Smooth muscle cell (in vitro differentiated cells): ENCODE data around the gene NBAS. TPM values are rescaled to one million over a fixed set of nuclear protein-coding genes. Genes with fewer than 3 reads are reported as not detected.

Source experiments
- DNase-seq: peaks from one replicate; lab custom pipeline; 2025; ENCODE audit not compliant: unreplicated experiment; lab: John Stamatoyannopoulos, UW
- H2AFZ ChIP-seq: fragments of 200-600 bp; sonication (generic); 2 replicates; pipeline ENCODE4 v1.6.0; 2016; ENCODE audit warnings: antibody characterized with exemption, low read depth, mild to moderate bottlenecking
- H3F3A ChIP-seq: fragments of 200-600 bp; sonication (generic); 2 replicates; pipeline ENCODE4 v1.6.0; 2017; ENCODE audit warnings: antibody characterized with exemption, low read depth
- H3K27ac ChIP-seq: fragments of 200-600 bp; sonication (generic); 2 replicates; pipeline ENCODE4 v1.5.1; 2016; ENCODE audit warnings: low read depth, mild to moderate bottlenecking
- H3K27me3 ChIP-seq: fragments of 200-600 bp; sonication (generic); 2 replicates; pipeline ENCODE4 v1.6.1; 2016; ENCODE audit warnings: low read depth, mild to moderate bottlenecking
- H3K36me3 ChIP-seq: fragments of 200-600 bp; sonication (generic); 2 replicates; pipeline ENCODE4 v1.5.1; 2016; ENCODE audit warnings: low read depth
- H3K4me1 ChIP-seq: fragments of 200-600 bp; sonication (generic); 2 replicates; pipeline ENCODE4 v1.5.1; 2016; ENCODE audit warnings: low read depth
- H3K4me2 ChIP-seq: fragments of 200-600 bp; sonication (generic); 2 replicates; pipeline ENCODE4 v1.6.0; 2016; ENCODE audit warnings: mild to moderate bottlenecking
- H3K4me3 ChIP-seq: fragments of 200-600 bp; sonication (generic); 2 replicates; pipeline ENCODE4 v1.5.1; 2016; ENCODE audit warnings: mild to moderate bottlenecking
- H3K79me2 ChIP-seq: fragments of 200-600 bp; sonication (generic); 2 replicates; pipeline ENCODE4 v1.6.0; 2016; ENCODE audit warnings: low read depth, mild to moderate bottlenecking
- H3K9ac ChIP-seq: fragments of 200-600 bp; sonication (generic); 2 replicates; pipeline ENCODE4 v1.6.0; 2016; ENCODE audit warnings: low read depth
- H3K9me3 ChIP-seq: fragments of 200-600 bp; sonication (generic); replicated peaks from 2 replicates; pipeline ENCODE4 v1.5.1; 2016; ENCODE audit warnings: low read depth
- H4K20me1 ChIP-seq: fragments of 200-600 bp; sonication (generic); 2 replicates; pipeline ENCODE4 v1.6.0; 2016; ENCODE audit warnings: low read depth
- whole genome bisulfite sequencing: methylation state at CpG from one replicate; pipeline ENCODE4 v1.1.7; 2016; ENCODE audit warnings: low lambda C conversion rate; 5-methylcytosine and 5-hydroxymethylcytosine counted together
- polyA plus RNA-seq: library from polyadenylated mRNA; unstranded; fragments of >200 nt; fragmentation: Nextera tagmentation; extraction: Ambion mirVana; gene quantifications from 2 replicates; pipeline ENCODE4 v1.2.1, GENCODE V29; 2016
- total RNA-seq: library from RNA; depleted of rRNA; stranded (reverse); fragments of >200 nt; gene quantifications from 2 replicates; pipeline ENCODE4 v1.2.3, GENCODE V29; 2014
- TF ChIP-seq, protein P1 (sequence below): fragments of 200-600 bp; sonication (generic); IDR thresholded peaks from 2 replicates; pipeline ENCODE4 v1.5.1; 2017; ENCODE audit warnings: borderline replicate concordance, mild to moderate bottlenecking, antibody characterized with exemption; ENCODE audit not compliant: insufficient read depth, poor library complexity, severe bottlenecking

Gene NBAS
- total and polyA plus RNA-seq, 2 experiments from 2014 or later = 31.2 to 51.1 TPM

DNA sequence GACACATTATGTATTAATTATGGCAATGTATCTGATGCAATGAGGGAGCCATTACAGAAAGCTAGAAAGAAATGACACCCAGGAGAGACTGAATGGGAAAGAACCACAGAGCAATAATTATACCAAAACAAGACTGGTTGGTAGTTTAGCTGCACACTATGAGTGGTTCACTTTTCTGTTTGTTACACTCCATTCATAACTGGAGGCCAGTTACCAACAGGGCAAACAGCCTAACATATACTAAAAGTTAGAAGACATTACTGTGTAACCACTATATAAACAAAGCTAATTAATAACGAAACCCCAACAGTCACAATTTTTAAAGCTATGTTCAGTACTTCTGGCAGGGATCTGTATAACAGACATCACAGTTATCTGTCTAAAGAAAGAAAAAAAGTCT lies 49.4 kb downstream of the NBAS start:
- no peaks in the 10 kb centered on the region for H3K79me2 ChIP-seq
- H4K20me1 ChIP-seq = peaks cover 30% of the 10 kb centered on the region
- H3K27ac ChIP-seq = no peak overlapping the region
- no peak overlapping the region for H3K4me2 ChIP-seq
- no peak for DNase-seq
- H3K36me3 ChIP-seq = peaks cover 8% of the 10 kb centered on the region
- no peaks in the 10 kb centered on the region for H3F3A ChIP-seq
- H2AFZ ChIP-seq = no peak overlapping the region
- no peak overlapping the region for H3K9ac ChIP-seq
- TF ChIP-seq, protein P1, sequence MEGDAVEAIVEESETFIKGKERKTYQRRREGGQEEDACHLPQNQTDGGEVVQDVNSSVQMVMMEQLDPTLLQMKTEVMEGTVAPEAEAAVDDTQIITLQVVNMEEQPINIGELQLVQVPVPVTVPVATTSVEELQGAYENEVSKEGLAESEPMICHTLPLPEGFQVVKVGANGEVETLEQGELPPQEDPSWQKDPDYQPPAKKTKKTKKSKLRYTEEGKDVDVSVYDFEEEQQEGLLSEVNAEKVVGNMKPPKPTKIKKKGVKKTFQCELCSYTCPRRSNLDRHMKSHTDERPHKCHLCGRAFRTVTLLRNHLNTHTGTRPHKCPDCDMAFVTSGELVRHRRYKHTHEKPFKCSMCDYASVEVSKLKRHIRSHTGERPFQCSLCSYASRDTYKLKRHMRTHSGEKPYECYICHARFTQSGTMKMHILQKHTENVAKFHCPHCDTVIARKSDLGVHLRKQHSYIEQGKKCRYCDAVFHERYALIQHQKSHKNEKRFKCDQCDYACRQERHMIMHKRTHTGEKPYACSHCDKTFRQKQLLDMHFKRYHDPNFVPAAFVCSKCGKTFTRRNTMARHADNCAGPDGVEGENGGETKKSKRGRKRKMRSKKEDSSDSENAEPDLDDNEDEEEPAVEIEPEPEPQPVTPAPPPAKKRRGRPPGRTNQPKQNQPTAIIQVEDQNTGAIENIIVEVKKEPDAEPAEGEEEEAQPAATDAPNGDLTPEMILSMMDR = no peak
- H3K4me3 ChIP-seq = no peak overlapping the region
- no peaks in the 10 kb centered on the region for H3K27me3 ChIP-seq
- no peaks in the 10 kb centered on the region for H3K4me1 ChIP-seq
- H3K9me3 ChIP-seq = no peaks in the 10 kb centered on the region
- WGBS = 43% methylated on average over 1 of the region's 1 CpG

DNA sequence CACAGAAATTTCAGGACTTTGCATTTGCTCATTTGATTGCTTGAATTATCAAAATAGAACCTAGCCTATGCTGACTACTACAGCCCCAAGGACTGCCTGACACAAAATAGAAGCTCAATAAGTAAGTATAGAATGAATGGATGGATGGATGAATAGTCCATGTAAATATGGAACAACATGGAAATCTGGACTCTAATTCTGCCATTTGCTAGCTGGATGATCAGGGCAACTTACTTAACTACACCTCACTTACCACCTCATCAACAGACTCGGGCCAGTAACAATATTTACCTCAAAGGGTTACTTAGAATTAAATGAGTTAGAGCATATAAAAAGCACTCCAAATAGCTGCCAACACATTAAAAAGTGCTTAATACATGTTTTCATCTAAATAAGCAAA lies 50.6 kb downstream of the NBAS start:
- Histone ChIP-seq H3K27ac (no peak overlapping the region), H3K4me3 (no peak overlapping the region), H3K9ac (no peak overlapping the region), H3F3A (no peaks in the 10 kb centered on the region), H2AFZ (no peak overlapping the region), H3K4me1 (no peaks in the 10 kb centered on the region), H4K20me1 (peaks cover 25% of the 10 kb centered on the region), H3K9me3 (no peaks in the 10 kb centered on the region), H3K4me2 (no peak overlapping the region), H3K79me2 (peaks cover 4% of the 10 kb centered on the region), H3K36me3 (peaks cover 8% of the 10 kb centered on the region), H3K27me3 (no peaks in the 10 kb centered on the region)
- WGBS = 90% methylated on average over 1 of the region's 1 CpG
- TF ChIP-seq, protein P1 = no peak
- no peak for DNase-seq

GRCh38 chr2:15510131-15510530 lies 51.0 kb downstream of the NBAS start:
- no peak for DNase-seq
- WGBS = 99% methylated on average over 3 of the region's 3 CpGs
- Histone ChIP-seq H3F3A (no peaks in the 10 kb centered on the region), H3K36me3 (peaks cover 8% of the 10 kb centered on the region), H3K27me3 (no peaks in the 10 kb centered on the region), H3K27ac (no peak overlapping the region), H3K4me3 (no peak overlapping the region), H3K4me1 (no peaks in the 10 kb centered on the region), H3K9me3 (no peaks in the 10 kb centered on the region), H3K9ac (no peak overlapping the region), H3K79me2 (peaks cover 5% of the 10 kb centered on the region), H2AFZ (no peak overlapping the region), H3K4me2 (no peak overlapping the region), H4K20me1 (peaks cover 22% of the 10 kb centered on the region)
- TF ChIP-seq, protein P1 = no peak

- no peaks in the 10 kb centered on the region for H3K27me3 ChIP-seq
- no peak overlapping the region for H3K4me3 ChIP-seq
- peaks cover 5% of the 10 kb centered on the region for H3K79me2 ChIP-seq
- WGBS = 95% methylated on average over 3 of the region's 3 CpGs
- no peak for DNase-seq
- H4K20me1 ChIP-seq = peaks cover 26% of the 10 kb centered on the region
- H3K9me3 ChIP-seq = no peaks in the 10 kb centered on the region
- H3K4me2 ChIP-seq = no peak overlapping the region
- H3K36me3 ChIP-seq = peaks cover 4% of the 10 kb centered on the region
- H3K9ac ChIP-seq = no peak overlapping the region
- TF ChIP-seq, protein P1 = no peak
- H3F3A ChIP-seq = no peaks in the 10 kb centered on the region
- H3K27ac ChIP-seq = no peak overlapping the region
- no peak overlapping the region for H2AFZ ChIP-seq
- no peaks in the 10 kb centered on the region for H3K4me1 ChIP-seq
Observed at GRCh38 chr2:15507697-15508096, 53.4 kb downstream of the NBAS start.
